Stimulated activated CD4-positive, alpha-beta T cell treated with anti-CD3 and anti-CD28 coated beads, TNF-alpha, amount 100 ng/mL, for 48 hours (primary cell): Measurements from ENCODE around the gene EFCC1.

ENCODE experiments used
- DNase-seq, 3 donors: peaks; one replicate each; pipeline ENCODE4 v3.0.0-alpha.2; 2020; ENCODE audit warnings: low read depth in 3 of 3

EFCC1 gene

GRCh38 chr3:129014793-129015345 lies 13.8 kb downstream of the EFCC1 start:
- DNase-seq, result no peak

- DNase-seq, result no peak
Observed at GRCh38 chr3:129015388-129016105, 14.4 kb downstream of the EFCC1 start.

GRCh38 chr3:129016356-129016719 lies 15.2 kb downstream of the EFCC1 start:
- DNase-seq, result peak in 1 of 3 donors; percentile 32

GRCh38 chr3:129016720-129017483 lies 15.8 kb downstream of the EFCC1 start:
- no peak for DNase-seq

- no peak for DNase-seq
Observed at GRCh38 chr3:129017484-129017899, 16.4 kb downstream of the EFCC1 start.

- no peak for DNase-seq
Observed at GRCh38 chr3:129018271-129018670, 17.2 kb downstream of the EFCC1 start.

GRCh38 chr3:129018751-129019150 lies 17.6 kb downstream of the EFCC1 start:
- no peak for DNase-seq

- no peak for DNase-seq
Observed at GRCh38 chr3:129019266-129019665, 18.2 kb downstream of the EFCC1 start.

- no peak for DNase-seq
Observed at GRCh38 chr3:129020691-129021090, 19.6 kb downstream of the EFCC1 start.

- DNase-seq, result no peak
Observed at GRCh38 chr3:129021140-129021551, 20.0 kb downstream of the EFCC1 start.

- DNase-seq, result no peak
Observed at GRCh38 chr3:129022114-129023007, 21.3 kb downstream of the EFCC1 start.

GRCh38 chr3:129023008-129023358 lies 21.9 kb downstream of the EFCC1 start:
- DNase-seq, result no peak

- DNase-seq, result no peak
Observed at GRCh38 chr3:129023909-129024308, 22.8 kb downstream of the EFCC1 start.

- DNase-seq, result no peak
Observed at GRCh38 chr3:129025108-129025507, 24.0 kb downstream of the EFCC1 start.

- no peak for DNase-seq
Observed at GRCh38 chr3:129025691-129026435, 24.8 kb downstream of the EFCC1 start.

- peak; percentile 80 to 89 (median 85) for DNase-seq
Observed at GRCh38 chr3:129026728-129027543, 25.8 kb downstream of the EFCC1 start.

GRCh38 chr3:129027544-129027880 lies 26.4 kb downstream of the EFCC1 start:
- DNase-seq, result no peak

- DNase-seq, result no peak
Observed at GRCh38 chr3:129028866-129029265, 27.8 kb downstream of the EFCC1 start.

GRCh38 chr3:129030611-129031010 lies 29.5 kb downstream of the EFCC1 start:
- DNase-seq, result no peak

- DNase-seq, result no peak
Observed at GRCh38 chr3:129031476-129032215, 30.5 kb downstream of the EFCC1 start.
